Measurements from ENCODE around the gene ERC2. TPM values are rescaled to one million over a fixed set of nuclear protein-coding genes. Genes with fewer than 3 reads are reported as not detected.

ERC2 gene
- total RNA-seq, 4 donors from 2014 or later = 0.81 to 2.9 (median 1.6) TPM

DNA sequence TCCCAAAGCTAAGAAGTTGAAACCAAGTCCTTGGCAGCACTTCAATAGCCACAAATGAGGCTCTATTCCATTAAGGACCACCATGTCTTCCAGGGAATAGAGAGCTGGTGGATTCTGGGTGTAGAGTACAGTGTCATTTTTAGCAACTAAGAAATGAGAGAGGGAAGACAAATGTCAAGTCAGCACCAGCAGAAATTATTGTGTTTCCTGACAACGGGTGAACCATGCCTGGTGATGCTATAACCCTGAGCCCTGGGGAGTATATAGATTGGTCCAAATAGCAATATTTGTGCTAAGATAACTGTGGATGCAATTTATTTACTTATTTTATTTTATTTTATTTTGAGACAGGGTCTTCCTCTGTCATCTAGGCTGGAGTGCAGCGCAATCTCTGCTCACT, 675.5 kb downstream of the ERC2 start:
- Histone ChIP-seq H3K4me3 (no peak overlapping the region), H3K9me3 (no peaks in the 10 kb centered on the region), H3K4me1 (no peaks in the 10 kb centered on the region), H3K27me3 (no peaks in the 10 kb centered on the region), H3K27ac (no peak overlapping the region), H3K36me3 (no peaks in the 10 kb centered on the region)
- TF ChIP-seq POLR2A (IDR thresholded peaks at IDR 0.05) (no peak), POLR2AphosphoS5 (IDR thresholded peaks at IDR 0.05) (no peak), CTCF (IDR thresholded peaks at IDR 0.05) (no peak), EP300 (IDR thresholded peaks at IDR 0.05) (no peak)
- no peak for ATAC-seq
- WGBS, 2 donors (ENCODE audit: low coverage in 1 of 2) = 68 to 89% methylated on average over 2 of the region's 2 CpGs

- ATAC-seq = no peak
- Histone ChIP-seq H3K27me3 (no peaks in the 10 kb centered on the region), H3K27ac (no peak overlapping the region), H3K4me3 (no peak overlapping the region), H3K36me3 (no peaks in the 10 kb centered on the region), H3K4me1 (no peaks in the 10 kb centered on the region), H3K9me3 (no peaks in the 10 kb centered on the region)
- TF ChIP-seq EP300 (IDR thresholded peaks at IDR 0.05) (no peak), POLR2AphosphoS5 (IDR thresholded peaks at IDR 0.05) (no peak), POLR2A (IDR thresholded peaks at IDR 0.05) (no peak), CTCF (IDR thresholded peaks at IDR 0.05) (no peak)
- WGBS, 2 donors (ENCODE audit: low coverage in 1 of 2) = 83 to 92% methylated on average over 1 of the region's 1 CpG
Measured at GRCh38 chr3:55792009-55792408, 676.3 kb downstream of the ERC2 start.

GRCh38 chr3:55790596-55791350, 677.5 kb downstream of the ERC2 start:
- WGBS, 2 donors (ENCODE audit: low coverage in 1 of 2) = 66 to 88% methylated on average over 3 of the region's 3 CpGs

DNA sequence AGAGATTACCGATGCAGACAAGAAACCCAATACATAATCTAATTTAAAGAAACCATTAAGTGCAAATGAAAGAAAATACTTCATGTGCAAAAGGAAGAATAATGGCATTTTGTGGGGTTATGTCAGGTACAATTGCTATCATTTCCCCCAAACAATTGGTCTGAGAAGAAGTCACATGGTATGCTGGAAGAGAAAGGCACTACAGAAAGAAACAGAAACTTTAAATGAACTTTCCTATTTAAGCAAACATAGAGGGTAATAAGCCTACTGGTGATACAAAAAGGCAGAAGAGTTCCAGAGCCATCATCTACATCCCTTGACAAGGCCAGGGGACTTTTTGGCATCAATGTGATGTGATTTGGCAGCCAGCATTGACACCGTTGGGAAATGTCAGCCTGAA, 678.8 kb downstream of the ERC2 start:
- no peak for ATAC-seq
- WGBS, 2 donors (ENCODE audit: low coverage in 1 of 2) = 38 to 63% methylated on average over 1 to 2 of the region's 2 CpGs
- Histone ChIP-seq H3K27me3 (no peaks in the 10 kb centered on the region), H3K36me3 (no peaks in the 10 kb centered on the region), H3K4me1 (no peaks in the 10 kb centered on the region), H3K27ac (no peak overlapping the region), H3K4me3 (no peak overlapping the region), H3K9me3 (no peaks in the 10 kb centered on the region)
- TF ChIP-seq POLR2AphosphoS5 (IDR thresholded peaks at IDR 0.05) = no peak
- TF ChIP-seq CTCF (IDR thresholded peaks at IDR 0.05) = no peak
- TF ChIP-seq POLR2A (IDR thresholded peaks at IDR 0.05) = no peak
- no peak for TF ChIP-seq EP300 (IDR thresholded peaks at IDR 0.05)

More at GRCh38 chr3:55790596-55791350, 677.5 kb downstream of the ERC2 start:
- no peak overlapping the region for H3K27ac ChIP-seq
- H3K4me3 ChIP-seq = no peak overlapping the region
- ATAC-seq = no peak
- H3K9me3 ChIP-seq = no peaks in the 10 kb centered on the region
- H3K36me3 ChIP-seq = no peaks in the 10 kb centered on the region
- no peaks in the 10 kb centered on the region for H3K4me1 ChIP-seq
- no peak for TF ChIP-seq POLR2AphosphoS5 (IDR thresholded peaks at IDR 0.05)
- no peak for TF ChIP-seq CTCF (IDR thresholded peaks at IDR 0.05)
- TF ChIP-seq EP300 (IDR thresholded peaks at IDR 0.05) = no peak
- TF ChIP-seq POLR2A (IDR thresholded peaks at IDR 0.05) = no peak
- H3K27me3 ChIP-seq = no peaks in the 10 kb centered on the region

GRCh38 chr3:55782807-55783206, 685.5 kb downstream of the ERC2 start:
- Histone ChIP-seq H3K27me3 (no peaks in the 10 kb centered on the region), H3K9me3 (no peaks in the 10 kb centered on the region), H3K36me3 (no peaks in the 10 kb centered on the region), H3K4me1 (no peaks in the 10 kb centered on the region), H3K27ac (no peak overlapping the region), H3K4me3 (no peak overlapping the region)
- TF ChIP-seq EP300 (IDR thresholded peaks at IDR 0.05) = no peak
- TF ChIP-seq POLR2A (IDR thresholded peaks at IDR 0.05) = no peak
- TF ChIP-seq POLR2AphosphoS5 (IDR thresholded peaks at IDR 0.05) = no peak
- no peak for TF ChIP-seq CTCF (IDR thresholded peaks at IDR 0.05)
- no peak for ATAC-seq
- 36 to 60% methylated on average over 1 to 3 of the region's 3 CpGs for WGBS, 2 donors (ENCODE audit: low coverage in 1 of 2)
